Forelimb muscle (tissue), 1 donor: ENCODE measurements around the gene NLGN1. TPM values are rescaled to one million over a fixed set of nuclear protein-coding genes. Genes with fewer than 3 reads are reported as not detected.
"Not testable (repeated sequence)": the region's sequence is repeated elsewhere in the genome, so short reads cannot be mapped to it uniquely, and the experiment has no call there.

ENCODE experiments used
- DNase-seq: peaks from one replicate; pipeline ENCODE4 v3.0.0-alpha.2; 2013; ENCODE audit warnings: low read depth
- polyA plus RNA-seq: library from polyadenylated mRNA; unstranded; fragments of 120-200 nt; gene quantifications from one replicate; pipeline ENCODE4 v1.2.1, GENCODE V29; 2013; ENCODE audit not compliant: insufficient read length

Gene NLGN1
- polyA plus RNA-seq, 1 donor = 1.5 TPM

- no peak for DNase-seq
Observed at GRCh38 chr3:174216946-174217718, 819.6 kb downstream of the NLGN1 start.

- no peak for DNase-seq
Observed at GRCh38 chr3:174218016-174218415, 820.5 kb downstream of the NLGN1 start.

- no peak for DNase-seq
Observed at GRCh38 chr3:174219738-174220137, 822.2 kb downstream of the NLGN1 start.

- DNase-seq = no peak
Observed at GRCh38 chr3:174220775-174221554, 823.4 kb downstream of the NLGN1 start.

GRCh38 chr3:174223042-174223441 lies 825.5 kb downstream of the NLGN1 start:
- no peak for DNase-seq

GRCh38 chr3:174223626-174224025 lies 826.1 kb downstream of the NLGN1 start:
- no peak for DNase-seq

GRCh38 chr3:174229916-174230315 lies 832.4 kb downstream of the NLGN1 start:
- DNase-seq = no peak

- DNase-seq = not testable (repeated sequence)
Observed at GRCh38 chr3:174232028-174232657, 834.6 kb downstream of the NLGN1 start.

GRCh38 chr3:174232658-174233429 lies 835.3 kb downstream of the NLGN1 start:
- no peak for DNase-seq

- DNase-seq = no peak
Observed at GRCh38 chr3:174233511-174233910, 836.0 kb downstream of the NLGN1 start.

GRCh38 chr3:174242311-174243041 lies 844.9 kb downstream of the NLGN1 start:
- DNase-seq = no peak

GRCh38 chr3:174243171-174243570 lies 845.6 kb downstream of the NLGN1 start:
- DNase-seq = no peak

- DNase-seq = no peak
Observed at GRCh38 chr3:174247687-174248152, 850.2 kb downstream of the NLGN1 start.

- peak; percentile 63 for DNase-seq
Observed at GRCh38 chr3:174251681-174252080, 854.1 kb downstream of the NLGN1 start.

GRCh38 chr3:174253196-174253823 lies 855.8 kb downstream of the NLGN1 start:
- no peak for DNase-seq

GRCh38 chr3:174253940-174254339 lies 856.4 kb downstream of the NLGN1 start:
- no peak for DNase-seq

- DNase-seq = no peak
Observed at GRCh38 chr3:174255454-174255853, 857.9 kb downstream of the NLGN1 start.

GRCh38 chr3:174266476-174266875 lies 868.9 kb downstream of the NLGN1 start:
- DNase-seq = no peak

- no peak for DNase-seq
Observed at GRCh38 chr3:174268061-174268460, 870.5 kb downstream of the NLGN1 start.

GRCh38 chr3:174268586-174268985 lies 871.0 kb downstream of the NLGN1 start:
- no peak for DNase-seq
